ENCODE results near the gene FKBP4. TPM values are rescaled to one million over a fixed set of nuclear protein-coding genes. Genes with fewer than 3 reads are reported as not detected.

The FKBP4 gene
- total and polyA plus RNA-seq, 2 of the 13 experiments (the other 11 are each of a cell fraction or from before 2014, with no cell fraction given): 25.7 to 66.1 TPM

GRCh38 chr12:2785017-2785416 lies 9.8 kb upstream of the FKBP4 start (continued):
- TF ChIP-seq HNF1B (CRISPR knock-in tag; IDR thresholded peaks at IDR 0.05) (no peak), ELF3 (CRISPR knock-in tag; IDR thresholded peaks at IDR 0.05) (no peak), SSRP1 (CRISPR knock-in tag; IDR thresholded peaks at IDR 0.05) (no peak), ZBTB14 (CRISPR knock-in tag; IDR thresholded peaks at IDR 0.05) (no peak), FOXP4 (CRISPR knock-in tag; IDR thresholded peaks at IDR 0.05) (no peak), NFKBIZ (CRISPR knock-in tag; IDR thresholded peaks at IDR 0.05) (no peak), ZBTB39 (CRISPR knock-in tag; IDR thresholded peaks at IDR 0.05) (no peak), TMF1 (CRISPR knock-in tag; IDR thresholded peaks at IDR 0.05; ENCODE audit: low read depth) (no peak), ZBTB21 (CRISPR knock-in tag; IDR thresholded peaks at IDR 0.05) (no peak), FOXP1 (IDR thresholded peaks at IDR 0.05) (no peak), FOXP1 (CRISPR knock-in tag; IDR thresholded peaks at IDR 0.05) (no peak), ZNF609 (CRISPR knock-in tag; IDR thresholded peaks at IDR 0.05; ENCODE audit: borderline replicate concordance) (peak; percentile 78), ZNF432 (CRISPR knock-in tag; IDR thresholded peaks at IDR 0.05; ENCODE audit: borderline replicate concordance) (no peak), HDAC6 (IDR thresholded peaks at IDR 0.05; ENCODE audit: low read depth, low read length) (no peak), ZNF670 (CRISPR knock-in tag; IDR thresholded peaks at IDR 0.05; ENCODE audit: borderline replicate concordance) (no peak), NR0B2 (CRISPR knock-in tag; IDR thresholded peaks at IDR 0.05) (no peak), ISX (CRISPR knock-in tag; conservative IDR thresholded peaks at IDR 0.05) (no peak), ZNF761 (CRISPR knock-in tag; conservative IDR thresholded peaks at IDR 0.05) (no peak), PHB2 (IDR thresholded peaks at IDR 0.05; ENCODE audit: partially characterized antibody) (no peak)

Data from HepG2 (cell line).